NCI-H128 (cell line): ENCODE measurements around the gene HTR3E.

ENCODE experiments used
- DNase-seq: peaks from one replicate; lab custom pipeline; 2025; ENCODE audit not compliant: unreplicated experiment; lab: John Stamatoyannopoulos, UW

The HTR3E gene

DNA sequence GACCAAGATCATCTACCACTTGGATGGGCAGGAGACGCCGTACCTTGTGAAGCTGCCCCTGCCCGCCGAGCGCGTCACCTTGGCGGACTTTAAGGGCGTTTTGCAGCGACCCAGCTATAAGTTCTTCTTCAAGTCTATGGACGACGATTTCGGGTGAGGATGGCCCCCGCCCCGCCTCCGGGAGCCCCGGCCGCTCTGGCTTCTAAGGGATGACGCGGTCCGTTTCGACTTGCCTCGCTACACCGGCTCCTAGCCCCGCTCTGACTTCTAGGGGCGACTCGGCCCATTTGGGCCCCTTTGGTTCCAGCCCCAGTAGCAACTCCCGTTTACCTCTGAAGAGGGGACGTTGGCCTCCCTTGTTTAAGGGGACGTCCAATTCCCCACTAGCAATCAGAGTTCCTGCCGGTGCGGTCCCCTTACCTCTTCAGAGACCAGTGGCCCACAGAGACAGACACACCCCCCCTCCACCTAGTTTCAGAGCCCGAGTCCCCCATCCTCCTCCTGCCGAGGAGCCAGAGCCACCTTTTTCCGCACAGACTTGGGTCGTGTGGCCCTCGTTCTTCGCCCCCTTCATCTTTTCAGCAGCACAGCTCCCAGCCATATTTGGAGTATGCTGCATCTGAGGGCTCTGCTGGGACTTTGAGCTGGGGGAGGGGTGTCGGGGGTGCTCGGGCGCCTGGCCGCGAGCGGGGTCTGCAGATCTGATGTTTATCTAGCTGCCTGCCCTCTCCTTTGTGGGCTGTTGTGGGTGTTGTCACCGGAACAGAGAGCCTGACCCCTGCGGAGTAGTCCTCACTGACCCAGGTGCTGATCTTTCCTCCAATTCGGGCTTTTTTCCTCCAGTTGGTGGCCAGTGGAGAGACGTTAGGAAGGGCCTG, 59.0 kb downstream of the HTR3E start:
- no peak for DNase-seq

DNA sequence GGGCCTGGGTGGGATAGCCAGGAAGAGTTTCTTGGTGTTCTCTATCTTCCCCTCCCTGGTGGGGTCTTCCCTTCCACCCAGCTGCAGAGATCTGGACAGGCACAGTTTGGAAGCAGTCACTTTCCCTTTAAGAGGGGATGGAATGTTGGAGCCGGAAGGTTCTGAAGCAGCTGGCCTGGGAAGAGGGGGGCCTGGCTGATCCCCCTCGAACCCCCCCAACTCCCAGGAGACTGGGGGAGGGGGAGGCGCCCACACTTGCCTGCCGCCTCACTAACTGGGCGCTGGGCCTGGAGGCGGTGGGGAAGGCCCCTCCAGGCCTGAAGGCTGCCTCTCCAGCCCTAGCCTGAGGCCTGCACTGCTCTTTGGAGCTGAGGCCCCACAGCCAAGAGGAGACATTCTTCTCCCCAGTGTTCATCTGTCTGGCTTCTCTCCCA, 59.7 kb downstream of the HTR3E start:
- no peak for DNase-seq
